Esophagus squamous epithelium (tissue), 4 donors: ENCODE results near the gene SCARF1.

Experiments used
- POLR2A ChIP-seq, 4 donors: fragments of 450-650 bp; IDR thresholded peaks; one replicate each; pipeline ENCODE4 v1.6.1; 2017; ENCODE audit warnings: antibody characterized with exemption in 4 of 4, mild to moderate bottlenecking in 4 of 4, moderate library complexity in 3 of 4
- TF ChIP-seq, protein P1 (sequence below), 6 experiments: fragments of 450-650 bp in 4 of 6; fragments of 200-600 bp in 2 of 6; sonication (generic) in 2 of 6; IDR thresholded peaks; one replicate each; pipeline ENCODE4 v1.5.1; 2016 to 2019; ENCODE audit warnings: antibody characterized with exemption in 6 of 6, mild to moderate bottlenecking in 4 of 6, moderate library complexity in 4 of 6

DNA sequence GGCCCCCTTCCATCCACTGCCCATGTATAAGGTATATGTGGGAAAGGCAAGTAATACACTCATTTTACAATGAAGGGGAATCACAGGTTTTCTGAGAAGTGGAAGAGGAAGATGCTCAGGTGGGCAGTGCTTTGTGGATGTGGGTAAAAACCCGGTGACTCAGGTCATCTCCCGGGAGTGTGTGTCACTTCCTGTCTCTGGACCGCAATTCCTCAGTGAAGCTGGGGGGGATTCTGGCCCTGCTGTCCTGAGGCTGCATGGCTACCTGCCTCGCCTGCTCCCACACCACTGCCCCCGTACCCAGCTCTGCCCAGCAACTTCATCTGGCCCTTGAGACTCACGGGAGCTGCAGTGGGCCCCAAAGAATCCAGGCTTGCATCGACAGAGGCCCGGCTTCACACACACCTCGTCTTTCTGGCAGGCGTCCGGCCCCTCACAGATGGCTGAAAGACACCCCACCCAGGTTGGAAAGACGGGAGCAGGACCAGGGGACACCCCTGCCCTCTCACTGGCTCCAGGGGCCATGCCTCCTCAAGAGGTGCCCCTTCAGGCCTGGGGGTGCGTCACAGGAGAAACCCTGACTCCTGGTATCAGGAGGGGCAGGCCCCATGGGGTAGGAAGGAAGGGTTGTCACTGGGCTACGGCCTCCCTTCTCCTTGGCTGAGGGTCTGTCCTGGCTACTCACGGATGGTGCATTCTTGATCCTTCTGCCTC lies 882 bp downstream of the SCARF1 start:
- TF ChIP-seq, protein P1, sequence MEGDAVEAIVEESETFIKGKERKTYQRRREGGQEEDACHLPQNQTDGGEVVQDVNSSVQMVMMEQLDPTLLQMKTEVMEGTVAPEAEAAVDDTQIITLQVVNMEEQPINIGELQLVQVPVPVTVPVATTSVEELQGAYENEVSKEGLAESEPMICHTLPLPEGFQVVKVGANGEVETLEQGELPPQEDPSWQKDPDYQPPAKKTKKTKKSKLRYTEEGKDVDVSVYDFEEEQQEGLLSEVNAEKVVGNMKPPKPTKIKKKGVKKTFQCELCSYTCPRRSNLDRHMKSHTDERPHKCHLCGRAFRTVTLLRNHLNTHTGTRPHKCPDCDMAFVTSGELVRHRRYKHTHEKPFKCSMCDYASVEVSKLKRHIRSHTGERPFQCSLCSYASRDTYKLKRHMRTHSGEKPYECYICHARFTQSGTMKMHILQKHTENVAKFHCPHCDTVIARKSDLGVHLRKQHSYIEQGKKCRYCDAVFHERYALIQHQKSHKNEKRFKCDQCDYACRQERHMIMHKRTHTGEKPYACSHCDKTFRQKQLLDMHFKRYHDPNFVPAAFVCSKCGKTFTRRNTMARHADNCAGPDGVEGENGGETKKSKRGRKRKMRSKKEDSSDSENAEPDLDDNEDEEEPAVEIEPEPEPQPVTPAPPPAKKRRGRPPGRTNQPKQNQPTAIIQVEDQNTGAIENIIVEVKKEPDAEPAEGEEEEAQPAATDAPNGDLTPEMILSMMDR (IDR thresholded peaks at IDR 0.05), result no peak
- TF ChIP-seq POLR2A (IDR thresholded peaks at IDR 0.05), result no peak
